Measurements from ENCODE around the gene RNF13.
A peak's percentile ranks its signal among the peaks of the same experiment; 100 is the strongest.

RNF13 gene

DNA sequence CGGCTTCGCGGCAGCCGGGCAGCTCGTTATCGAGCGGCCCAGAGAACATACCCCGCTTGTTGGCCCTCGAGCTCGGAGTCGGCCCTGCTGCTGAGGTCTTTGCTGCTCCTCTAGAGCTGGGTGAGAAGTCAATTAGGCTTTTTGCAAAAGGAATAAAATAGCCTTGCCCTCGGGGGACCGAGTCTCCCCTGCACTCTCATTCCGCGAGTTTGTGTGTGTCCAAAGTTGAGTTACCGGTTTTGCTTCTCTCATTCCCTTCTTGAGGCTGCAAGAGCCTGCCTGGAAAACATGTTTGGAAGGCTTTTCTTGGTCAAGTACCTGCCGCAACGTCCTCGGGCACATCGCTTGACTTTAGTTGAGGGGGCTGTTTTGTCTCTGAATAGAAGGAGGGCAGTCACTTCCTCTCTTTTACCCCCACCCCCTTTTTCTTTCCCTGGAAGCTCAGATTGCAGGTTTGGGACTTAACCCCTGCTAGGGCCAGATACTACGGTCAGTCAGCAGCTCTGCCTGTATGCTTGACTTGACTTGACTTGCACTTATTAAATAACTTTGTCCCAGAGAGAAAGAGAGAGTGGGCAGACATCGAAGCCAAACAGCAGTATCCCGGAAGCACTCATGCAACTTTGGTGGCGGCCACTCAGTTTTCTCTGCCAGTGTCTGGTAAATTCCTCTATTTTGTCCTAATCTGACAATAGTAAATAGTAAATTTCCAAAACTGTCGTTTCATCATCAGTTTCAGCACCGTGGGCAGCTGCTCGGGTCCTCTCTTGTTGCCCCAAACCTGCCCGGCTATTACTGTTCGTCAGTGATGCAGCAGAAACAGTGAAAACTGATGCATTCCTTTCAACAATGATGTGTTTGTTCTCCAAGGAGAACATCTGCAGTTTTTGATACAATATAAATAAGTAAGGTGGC, 609 bp downstream of the RNF13 start:
- no peak; the same call in 1 of the 2 replicates for TF ChIP-seq GABPA (IDR thresholded peaks at IDR 0.05; ENCODE audit: low read depth)
- TF ChIP-seq, protein P1, sequence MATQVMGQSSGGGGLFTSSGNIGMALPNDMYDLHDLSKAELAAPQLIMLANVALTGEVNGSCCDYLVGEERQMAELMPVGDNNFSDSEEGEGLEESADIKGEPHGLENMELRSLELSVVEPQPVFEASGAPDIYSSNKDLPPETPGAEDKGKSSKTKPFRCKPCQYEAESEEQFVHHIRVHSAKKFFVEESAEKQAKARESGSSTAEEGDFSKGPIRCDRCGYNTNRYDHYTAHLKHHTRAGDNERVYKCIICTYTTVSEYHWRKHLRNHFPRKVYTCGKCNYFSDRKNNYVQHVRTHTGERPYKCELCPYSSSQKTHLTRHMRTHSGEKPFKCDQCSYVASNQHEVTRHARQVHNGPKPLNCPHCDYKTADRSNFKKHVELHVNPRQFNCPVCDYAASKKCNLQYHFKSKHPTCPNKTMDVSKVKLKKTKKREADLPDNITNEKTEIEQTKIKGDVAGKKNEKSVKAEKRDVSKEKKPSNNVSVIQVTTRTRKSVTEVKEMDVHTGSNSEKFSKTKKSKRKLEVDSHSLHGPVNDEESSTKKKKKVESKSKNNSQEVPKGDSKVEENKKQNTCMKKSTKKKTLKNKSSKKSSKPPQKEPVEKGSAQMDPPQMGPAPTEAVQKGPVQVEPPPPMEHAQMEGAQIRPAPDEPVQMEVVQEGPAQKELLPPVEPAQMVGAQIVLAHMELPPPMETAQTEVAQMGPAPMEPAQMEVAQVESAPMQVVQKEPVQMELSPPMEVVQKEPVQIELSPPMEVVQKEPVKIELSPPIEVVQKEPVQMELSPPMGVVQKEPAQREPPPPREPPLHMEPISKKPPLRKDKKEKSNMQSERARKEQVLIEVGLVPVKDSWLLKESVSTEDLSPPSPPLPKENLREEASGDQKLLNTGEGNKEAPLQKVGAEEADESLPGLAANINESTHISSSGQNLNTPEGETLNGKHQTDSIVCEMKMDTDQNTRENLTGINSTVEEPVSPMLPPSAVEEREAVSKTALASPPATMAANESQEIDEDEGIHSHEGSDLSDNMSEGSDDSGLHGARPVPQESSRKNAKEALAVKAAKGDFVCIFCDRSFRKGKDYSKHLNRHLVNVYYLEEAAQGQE (IDR thresholded peaks at IDR 0.05; ENCODE audit: insufficient replicate concordance, low read depth): peak; percentile 92
- TF ChIP-seq, protein P2, sequence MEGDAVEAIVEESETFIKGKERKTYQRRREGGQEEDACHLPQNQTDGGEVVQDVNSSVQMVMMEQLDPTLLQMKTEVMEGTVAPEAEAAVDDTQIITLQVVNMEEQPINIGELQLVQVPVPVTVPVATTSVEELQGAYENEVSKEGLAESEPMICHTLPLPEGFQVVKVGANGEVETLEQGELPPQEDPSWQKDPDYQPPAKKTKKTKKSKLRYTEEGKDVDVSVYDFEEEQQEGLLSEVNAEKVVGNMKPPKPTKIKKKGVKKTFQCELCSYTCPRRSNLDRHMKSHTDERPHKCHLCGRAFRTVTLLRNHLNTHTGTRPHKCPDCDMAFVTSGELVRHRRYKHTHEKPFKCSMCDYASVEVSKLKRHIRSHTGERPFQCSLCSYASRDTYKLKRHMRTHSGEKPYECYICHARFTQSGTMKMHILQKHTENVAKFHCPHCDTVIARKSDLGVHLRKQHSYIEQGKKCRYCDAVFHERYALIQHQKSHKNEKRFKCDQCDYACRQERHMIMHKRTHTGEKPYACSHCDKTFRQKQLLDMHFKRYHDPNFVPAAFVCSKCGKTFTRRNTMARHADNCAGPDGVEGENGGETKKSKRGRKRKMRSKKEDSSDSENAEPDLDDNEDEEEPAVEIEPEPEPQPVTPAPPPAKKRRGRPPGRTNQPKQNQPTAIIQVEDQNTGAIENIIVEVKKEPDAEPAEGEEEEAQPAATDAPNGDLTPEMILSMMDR (IDR thresholded peaks at IDR 0.05; ENCODE audit: insufficient read depth, low read length): no peak
- TF ChIP-seq POLR2AphosphoS5 (IDR thresholded peaks at IDR 0.05; ENCODE audit: low read depth): no peak
- peak; percentile 82 for TF ChIP-seq SPI1 (IDR thresholded peaks at IDR 0.05; ENCODE audit: borderline replicate concordance, low read depth)
- H3K27me3 ChIP-seq (ENCODE audit: insufficient read depth, poor library complexity, severe bottlenecking): no peaks in the 10 kb centered on the region
- peak in 1 of 2 experiments; percentile 35 for DNase-seq (ENCODE audit: low read depth in 1 of 2, low spot score in 1 of 2)
- peak overlapping the region; percentile 87 for H3K27ac ChIP-seq (replicated peaks)
- peak overlapping the region; percentile 95 for H3K4me3 ChIP-seq (replicated peaks; ENCODE audit: insufficient read depth, low read length)

DNA sequence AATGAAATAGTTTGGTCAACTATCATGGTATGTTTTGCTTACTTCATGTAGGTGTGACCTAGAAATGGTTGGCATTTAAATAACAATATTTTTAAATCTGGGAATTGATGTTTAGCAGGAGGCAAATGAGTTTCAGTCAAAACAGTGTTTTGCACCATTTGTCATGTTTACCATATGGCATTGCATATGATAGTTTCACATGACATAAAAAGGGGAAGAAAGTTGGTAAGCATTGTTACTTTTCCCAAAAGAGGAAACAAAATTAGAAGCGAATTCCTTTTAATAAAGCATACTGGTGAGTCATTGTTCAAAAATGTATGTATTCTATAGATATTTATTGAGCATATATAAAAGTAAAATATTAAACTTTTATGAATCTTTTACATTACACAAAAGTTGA, 2.3 kb downstream of the RNF13 start:
- Histone ChIP-seq H3K27me3 (ENCODE audit: insufficient read depth, poor library complexity, severe bottlenecking) (no peaks in the 10 kb centered on the region), H3K27ac (replicated peaks) (peak overlapping the region; percentile 34; the same call in 1 of the 2 replicates), H3K4me3 (replicated peaks; ENCODE audit: insufficient read depth, low read length) (no peak overlapping the region)
- no peak for TF ChIP-seq SPI1 (IDR thresholded peaks at IDR 0.05; ENCODE audit: borderline replicate concordance, low read depth)
- no peak for TF ChIP-seq POLR2AphosphoS5 (IDR thresholded peaks at IDR 0.05; ENCODE audit: low read depth)
- TF ChIP-seq GABPA (IDR thresholded peaks at IDR 0.05; ENCODE audit: low read depth): no peak
- TF ChIP-seq, protein P1 (IDR thresholded peaks at IDR 0.05; ENCODE audit: insufficient replicate concordance, low read depth): no peak
- TF ChIP-seq, protein P2 (IDR thresholded peaks at IDR 0.05; ENCODE audit: insufficient read depth, low read length): no peak
- DNase-seq (ENCODE audit: low read depth in 1 of 2, low spot score in 1 of 2): peak in 1 of 2 experiments; percentile 13

DNA sequence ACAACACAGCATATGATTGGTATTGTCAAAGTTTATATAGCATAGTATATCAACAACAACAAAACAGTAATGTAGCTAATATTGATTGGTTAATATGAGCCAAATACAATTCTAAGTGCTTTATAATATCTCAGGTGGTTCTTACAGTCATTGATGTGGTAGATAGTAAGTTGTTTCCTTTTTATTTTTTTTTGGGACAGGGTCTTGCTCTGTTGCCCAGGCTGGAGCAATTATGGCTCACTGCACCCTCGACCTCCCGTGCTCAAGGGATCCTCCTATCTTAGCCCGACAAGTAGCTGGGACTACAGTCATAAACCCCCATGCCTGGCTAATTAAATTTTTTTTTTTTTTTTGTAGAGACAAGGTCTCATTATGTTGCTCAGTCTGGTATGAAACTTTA, 2.7 kb downstream of the RNF13 start:
- DNase-seq (ENCODE audit: low read depth in 1 of 2, low spot score in 1 of 2): no peak
- TF ChIP-seq, protein P1 (IDR thresholded peaks at IDR 0.05; ENCODE audit: insufficient replicate concordance, low read depth): no peak
- TF ChIP-seq, protein P2 (IDR thresholded peaks at IDR 0.05; ENCODE audit: insufficient read depth, low read length): no peak
- TF ChIP-seq POLR2AphosphoS5 (IDR thresholded peaks at IDR 0.05; ENCODE audit: low read depth): no peak
- no peak for TF ChIP-seq SPI1 (IDR thresholded peaks at IDR 0.05; ENCODE audit: borderline replicate concordance, low read depth)
- no peak for TF ChIP-seq GABPA (IDR thresholded peaks at IDR 0.05; ENCODE audit: low read depth)
- no peak overlapping the region for H3K27ac ChIP-seq (replicated peaks)
- H3K27me3 ChIP-seq (ENCODE audit: insufficient read depth, poor library complexity, severe bottlenecking): no peaks in the 10 kb centered on the region
- H3K4me3 ChIP-seq (replicated peaks; ENCODE audit: insufficient read depth, low read length): no peak overlapping the region

All from HL-60 (cell line).